K562 (cell line): Measurements from ENCODE around the gene MAGI1.

Experiments used
- FOS ChIP-seq: IDR thresholded peaks from 3 replicates; pipeline ENCODE4 v1.6.1; 2011; ENCODE audit not compliant: insufficient read length; ENCODE audit errors: extremely low read depth
- TCF7 ChIP-seq: sonication (generic); IDR thresholded peaks from 2 replicates; pipeline ENCODE4 v1.6.1; 2016; ENCODE audit warnings: antibody characterized with exemption, borderline replicate concordance

GRCh38 chr3:65751123-65751700, 287.5 kb downstream of the MAGI1 start:
- no peak for TF ChIP-seq TCF7
- TF ChIP-seq FOS, result no peak
